ENCODE measurements around the gene ZFP36L1.

ZFP36L1 gene

DNA sequence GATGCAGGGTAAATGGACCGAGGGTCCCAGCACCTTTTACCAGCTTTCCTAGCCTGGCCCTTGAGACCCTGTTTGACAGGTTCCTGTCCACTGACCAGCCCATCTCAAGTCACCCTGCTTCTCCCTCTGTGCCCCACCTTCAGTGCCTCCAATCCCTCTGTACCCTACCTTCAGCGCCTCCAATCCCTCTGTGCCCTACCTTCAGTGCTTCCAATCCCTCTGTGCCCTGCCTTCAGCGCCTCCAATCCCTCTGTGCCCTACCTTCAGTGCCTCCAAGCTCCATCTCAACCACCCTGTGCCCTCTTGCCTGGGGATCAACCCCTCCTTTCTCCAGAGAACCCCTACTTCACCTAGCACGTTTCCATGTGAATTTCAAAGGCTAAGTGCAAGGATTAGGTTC lies 54.3 kb downstream of the ZFP36L1 start:
- POLR2A ChIA-PET = interaction anchor here (0.7 kb wide), 1 partner anchor 644 kb away, joined by 3 read pairs; no protein-coding TSS in a partner anchor
- CTCF ChIA-PET = no interaction called here
- TF ChIP-seq LEF1 (IDR thresholded peaks at IDR 0.05; ENCODE audit: borderline replicate concordance) = no peak
- no peak for TF ChIP-seq SP1 (IDR thresholded peaks at IDR 0.05)
- no peak for TF ChIP-seq ELF4 (IDR thresholded peaks at IDR 0.05)
- no peak for TF ChIP-seq FOXK2 (IDR thresholded peaks at IDR 0.05)
- no peak for TF ChIP-seq SUZ12 (IDR thresholded peaks at IDR 0.05)
- TF ChIP-seq FOXM1 (IDR thresholded peaks at IDR 0.05; ENCODE audit: borderline replicate concordance) = no peak
- TF ChIP-seq L3MBTL2 (conservative IDR thresholded peaks at IDR 0.05) = no peak
- no peak for TF ChIP-seq ARNT (IDR thresholded peaks at IDR 0.05)
- TF ChIP-seq NFRKB (IDR thresholded peaks at IDR 0.05) = no peak
- TF ChIP-seq HDGF (IDR thresholded peaks at IDR 0.05; ENCODE audit: borderline replicate concordance) = no peak
- TF ChIP-seq ZNF384 (IDR thresholded peaks at IDR 0.05) = no peak
- no peak for DNase-seq (ENCODE audit: extremely low spot score)

Data from HEK293T (cell line).